Spleen (tissue), 11 donors: ENCODE measurements around the gene ACOXL. TPM values are rescaled to one million over a fixed set of nuclear protein-coding genes. Genes with fewer than 3 reads are reported as not detected.
A peak's percentile ranks its signal among the peaks of the same experiment; 100 is the strongest.

Source experiments
- DNase-seq: peaks from one replicate; pipeline ENCODE4 v3.0.0-alpha.2; 2020
- H3K27ac ChIP-seq, 8 donors: fragments of 200-600 bp; sonication (generic) in 7 of 8; 1 replicate in 4 of 8; 2 replicates in 4 of 8; pipeline versions ENCODE4 v1.5.0 to v1.8.0; 2016 to 2021; ENCODE audit warnings: inconsistent platforms in 4 of 8, mild to moderate bottlenecking in 4 of 8, moderate library complexity in 1 of 8
- H3K27me3 ChIP-seq, 7 donors: fragments of 200-600 bp; sonication (generic) in 6 of 7; replicated peaks in 1 of 7; 1 replicate in 4 of 7; 2 replicates in 3 of 7; pipeline versions ENCODE4 v1.5.0 to v1.8.0; 2016 to 2021; ENCODE audit warnings: inconsistent platforms in 3 of 7, mild to moderate bottlenecking in 1 of 7
- H3K36me3 ChIP-seq, 6 donors: fragments of 200-600 bp; sonication (generic) in 5 of 6; 1 replicate in 4 of 6; 2 replicates in 2 of 6; pipeline versions ENCODE4 v1.5.0 to v1.8.0; 2016 to 2021; ENCODE audit warnings: inconsistent platforms in 2 of 6
- H3K4me1 ChIP-seq, 6 donors: fragments of 200-600 bp; sonication (generic) in 5 of 6; 1 replicate in 3 of 6; 2 replicates in 3 of 6; pipeline versions ENCODE4 v1.5.0 to v1.8.0; 2016 to 2021; ENCODE audit warnings: inconsistent platforms in 3 of 6
- H3K4me3 ChIP-seq, 8 donors: fragments of 200-600 bp; sonication (generic) in 7 of 8; 1 replicate in 4 of 8; 2 replicates in 4 of 8; pipeline versions ENCODE4 v1.5.0 to v1.8.0; 2016 to 2021; ENCODE audit warnings: inconsistent platforms in 4 of 8, mild to moderate bottlenecking in 4 of 8, moderate library complexity in 2 of 8
- H3K9me3 ChIP-seq, 8 donors: fragments of 200-600 bp; sonication (generic) in 7 of 8; 1 replicate in 4 of 8; 2 replicates in 4 of 8; pipeline versions ENCODE4 v1.5.0 to v1.8.0; 2016 to 2021; ENCODE audit warnings: inconsistent platforms in 4 of 8
- CTCF ChIP-seq, 11 experiments: fragments of 200-600 bp in 7 of 11; fragments of 450-650 bp in 4 of 11; sonication (generic) in 4 of 11; IDR thresholded peaks in 8 of 11; conservative IDR thresholded peaks in 3 of 11; 1 replicate in 7 of 11; 2 replicates in 4 of 11; pipeline versions ENCODE4 v1.4.0 to v1.8.0; 2016 to 2021; ENCODE audit warnings: antibody characterized with exemption in 11 of 11, inconsistent platforms in 4 of 11, mild to moderate bottlenecking in 1 of 11
- POLR2A ChIP-seq, 3 donors: fragments of 450-650 bp; IDR thresholded peaks; one replicate each; pipeline ENCODE4 v1.5.1; 2017; ENCODE audit warnings: antibody characterized with exemption in 3 of 3, mild to moderate bottlenecking in 1 of 3
- POLR2AphosphoS5 ChIP-seq, 3 donors: sonication (generic); formaldehyde crosslinking; IDR thresholded peaks; one replicate each; pipeline ENCODE4 v1.5.1; 2017; ENCODE audit warnings: antibody characterized with exemption in 3 of 3
- WGBS, 5 donors: extraction: QIAGEN DNeasy Blood & Tissue Kit in 3 of 5; methylation state at CpG; one replicate each; pipeline versions ENCODE4 v1.1.5 to v1.1.7; 2013 to 2018; 5-methylcytosine and 5-hydroxymethylcytosine counted together
- intact Hi-C: fragments of 100-400 bp; cut with DNase I; formaldehyde crosslinking; loops from one replicate; pipeline ENCODE4 v1.15.0; 2023; ENCODE audit warnings: low total_unique reads
- polyA plus RNA-seq, 3 donors: library from polyadenylated mRNA; stranded (reverse); fragments of 200-250 nt; gene quantifications; one replicate each; pipeline ENCODE4 v1.2.1, GENCODE V29; 2013
- total RNA-seq, 7 donors: library from RNA; depleted of rRNA in 3 of 7; stranded (reverse); fragments of >200 nt in 3 of 7; fragmentation: NEBNext Ultra II Directional in 4 of 7; extraction: Animal tissue kit (Norgen Biotek cat#: 25700) in 4 of 7; gene quantifications; one replicate each; pipeline versions ENCODE4 v1.1.0 to v1.2.1, GENCODE V29; 2016 to 2021
- donor health status: healthy with polysubstance abuse.
- donor health status: DM: no; HTN: no; CAD: no; lungs with moderate emphysema.
- donor health status: DM: no; HTN: no; CAD: no.
- donor health status: Bipolar disorder and iron deficiency.
- donor health status: healthy.
- donor health status: DM: no; HTN: no; CAD: no.
- donor health status: DM: yes; HTN: yes; CAD: no.

ACOXL gene
- total and polyA plus RNA-seq, 10 donors, result 0.04 to 1.0 (median 0.66) TPM

- TF ChIP-seq POLR2A (IDR thresholded peaks at IDR 0.05) (peak in 1 of 3 donors; percentile 3), POLR2AphosphoS5 (IDR thresholded peaks at IDR 0.05) (peak; percentile 82 to 88 (median 85)), CTCF (IDR thresholded peaks at IDR 0.05 in 8 of 11, conservative IDR thresholded peaks at IDR 0.05 in 3 of 11) (no peak)
- H3K27ac ChIP-seq, result peak overlapping the region; percentile 59 to 93 (median 90)
- DNase-seq, result peak; percentile 92
- H3K4me1 ChIP-seq, result peaks cover 32 to 90% (median 70%) of the 10 kb centered on the region in 6 donors
- peaks cover 0 to 43% (median 17%) of the 10 kb centered on the region in 6 donors for H3K36me3 ChIP-seq
- WGBS, 5 donors, result 0 to 1% (median 1%) methylated on average over 36 to 92 of the region's 92 CpGs
- H3K4me3 ChIP-seq, result peak overlapping the region; percentile 74 to 90 (median 82)
- H3K27me3 ChIP-seq, result peaks cover 3 to 29% (median 27%) of the 10 kb centered on the region in 7 donors
- intact Hi-C loops, result no loop called here
- H3K9me3 ChIP-seq, result no peaks in the 10 kb centered on the region
Observed at GRCh38 chr2:111122631-111123421, 390.5 kb downstream of the ACOXL start.

- Histone ChIP-seq H3K4me1 (peaks cover 23 to 90% (median 63%) of the 10 kb centered on the region in 6 donors), H3K36me3 (peaks cover 0 to 53% (median 18%) of the 10 kb centered on the region in 6 donors), H3K9me3 (no peaks in the 10 kb centered on the region), H3K27ac (no peak overlapping the region), H3K4me3 (peak overlapping the region in 7 of 8 donors; percentile 6 to 90 (median 81)), H3K27me3 (peaks cover 0 to 20% (median 18%) of the 10 kb centered on the region in 7 donors)
- 92 to 96% (median 93%) methylated on average over 7 of the region's 7 CpGs for WGBS, 5 donors
- intact Hi-C loops, result no loop called here
- DNase-seq, result peak; percentile 71
- TF ChIP-seq POLR2A (IDR thresholded peaks at IDR 0.05) (no peak), POLR2AphosphoS5 (IDR thresholded peaks at IDR 0.05) (peak in 1 of 3 donors; percentile 13)
Observed at GRCh38 chr2:111123751-111124150, 391.4 kb downstream of the ACOXL start.

- Histone ChIP-seq H3K36me3 (peaks cover 0 to 76% (median 23%) of the 10 kb centered on the region in 6 donors), H3K9me3 (no peaks in the 10 kb centered on the region), H3K4me1 (peaks cover 10 to 75% (median 43%) of the 10 kb centered on the region in 6 donors), H3K27me3 (no peaks in the 10 kb centered on the region), H3K27ac (no peak overlapping the region), H3K4me3 (no peak overlapping the region)
- 94 to 100% (median 97%) methylated on average over 1 of the region's 1 CpG for WGBS, 5 donors
- intact Hi-C loops, result no loop called here
- DNase-seq, result no peak
- TF ChIP-seq POLR2AphosphoS5 (IDR thresholded peaks at IDR 0.05), result no peak
- TF ChIP-seq POLR2A (IDR thresholded peaks at IDR 0.05), result no peak
- no peak for TF ChIP-seq CTCF (IDR thresholded peaks at IDR 0.05 in 8 of 11, conservative IDR thresholded peaks at IDR 0.05 in 3 of 11)
Observed at GRCh38 chr2:111126581-111126980, 394.2 kb downstream of the ACOXL start.

- H3K36me3 ChIP-seq, result peaks cover 0 to 82% (median 23%) of the 10 kb centered on the region in 6 donors
- no peak for DNase-seq
- H3K27me3 ChIP-seq, result no peaks in the 10 kb centered on the region
- H3K27ac ChIP-seq, result no peak overlapping the region
- peaks cover 10 to 77% (median 38%) of the 10 kb centered on the region in 6 donors for H3K4me1 ChIP-seq
- WGBS, 5 donors, result 87 to 95% (median 93%) methylated on average over 4 of the region's 4 CpGs
- TF ChIP-seq POLR2AphosphoS5 (IDR thresholded peaks at IDR 0.05) (peak in 1 of 3 donors; percentile 5), POLR2A (IDR thresholded peaks at IDR 0.05) (no peak)
- no peak overlapping the region for H3K4me3 ChIP-seq
- intact Hi-C loops, result no loop called here
- H3K9me3 ChIP-seq, result no peaks in the 10 kb centered on the region
Observed at GRCh38 chr2:111127351-111127750, 395.0 kb downstream of the ACOXL start.

- intact Hi-C loops, result no loop called here
- DNase-seq, result no peak
- 43 to 73% (median 57%) methylated on average over 2 of the region's 2 CpGs for WGBS, 5 donors
- Histone ChIP-seq H3K27me3 (no peaks in the 10 kb centered on the region), H3K4me1 (peaks cover 9 to 82% (median 39%) of the 10 kb centered on the region in 6 donors), H3K4me3 (no peak overlapping the region), H3K27ac (no peak overlapping the region), H3K9me3 (no peaks in the 10 kb centered on the region), H3K36me3 (peaks cover 0 to 87% (median 23%) of the 10 kb centered on the region in 6 donors)
- no peak for TF ChIP-seq POLR2A (IDR thresholded peaks at IDR 0.05)
- no peak for TF ChIP-seq POLR2AphosphoS5 (IDR thresholded peaks at IDR 0.05)
- no peak for TF ChIP-seq CTCF (IDR thresholded peaks at IDR 0.05 in 8 of 11, conservative IDR thresholded peaks at IDR 0.05 in 3 of 11)
Observed at GRCh38 chr2:111128096-111128495, 395.7 kb downstream of the ACOXL start.
